Measurements from ENCODE around the gene NEAT1. TPM values are rescaled to one million over a fixed set of nuclear protein-coding genes. Genes with fewer than 3 reads are reported as not detected.

Gene NEAT1
- total and polyA plus RNA-seq, 9 of the 15 experiments (the other 6 are each of a cell fraction or from before 2014, with no cell fraction given): 20.1 to 389 (median 62.8) TPM

GRCh38 chr11:65454696-65455456, 32.3 kb downstream of the NEAT1 start (continued):
- TF ChIP-seq CHD7 (IDR thresholded peaks at IDR 0.05; ENCODE audit: low read depth, low read length) (no peak), TCF7 (IDR thresholded peaks at IDR 0.05; ENCODE audit: borderline replicate concordance) (no peak), SP2 (IDR thresholded peaks at IDR 0.05; ENCODE audit: extremely low read depth, low read depth, low read length, poor library complexity, severe bottlenecking) (no peak), ZNF589 (CRISPR knock-in tag; IDR thresholded peaks at IDR 0.05; ENCODE audit: low read depth) (0 out of 2 replicates have a peak, but pooled peaks have one; percentile 7), HLTF (IDR thresholded peaks at IDR 0.05) (no peak), ZNF143 (CRISPR knock-in tag; IDR thresholded peaks at IDR 0.05) (no peak), TFAP4 (CRISPR knock-in tag; IDR thresholded peaks at IDR 0.05; ENCODE audit: borderline replicate concordance) (peak; percentile 58), CHD1 (IDR thresholded peaks at IDR 0.05; ENCODE audit: low read length) (no peak), HMBOX1 (IDR thresholded peaks at IDR 0.05) (no peak), ZNF280A (IDR thresholded peaks at IDR 0.05; ENCODE audit: low read depth, partially characterized antibody) (no peak), CREM (IDR thresholded peaks at IDR 0.05; ENCODE audit: low read depth) (peak; percentile 83)

Data from K562 (cell line).